Adrenal gland (tissue), 5 donors: ENCODE measurements around the gene CCDC187.

ENCODE experiments used
- CTCF ChIP-seq, 6 experiments: fragments of 450-650 bp in 4 of 6; fragments of 200-600 bp in 2 of 6; sonication (generic) in 1 of 6; IDR thresholded peaks; 1 replicate in 5 of 6; 2 replicates in 1 of 6; pipeline versions ENCODE4 v1.5.1 to v1.8.0; 2016 to 2021; ENCODE audit warnings: antibody characterized with exemption in 6 of 6, mild to moderate bottlenecking in 2 of 6, moderate library complexity in 1 of 6
- POLR2A ChIP-seq, 2 donors: fragments of 450-650 bp; IDR thresholded peaks; one replicate each; pipeline ENCODE4 v1.6.1; 2017; ENCODE audit warnings: antibody characterized with exemption in 2 of 2, mild to moderate bottlenecking in 2 of 2, moderate library complexity in 1 of 2
- donor health status: DM: no; HTN: no; CAD: no.

- TF ChIP-seq POLR2A (IDR thresholded peaks at IDR 0.05) (no peak), CTCF (IDR thresholded peaks at IDR 0.05) (no peak)
These were observed 33.7 kb downstream of the CCDC187 start for GRCh38 chr9:136270173-136270705.
